Heart left ventricle (tissue), 13 donors: ENCODE results near the gene CDV3.
A peak's percentile ranks its signal among the peaks of the same experiment; 100 is the strongest.

Source experiments
- POLR2A ChIP-seq, 2 donors: fragments of 450-650 bp; IDR thresholded peaks; one replicate each; pipeline ENCODE4 v1.6.1; 2017; ENCODE audit warnings: antibody characterized with exemption in 2 of 2, mild to moderate bottlenecking in 2 of 2, moderate library complexity in 2 of 2
- TF ChIP-seq, protein P1 (sequence below), 12 donors: fragments of 200-600 bp; sonication (generic) in 4 of 12; IDR thresholded peaks; one replicate each; pipeline versions ENCODE4 v1.5.0 to v1.8.0; 2018 to 2022; ENCODE audit warnings: antibody characterized with exemption in 12 of 12, mild to moderate bottlenecking in 5 of 12
- donor health status: ischemic (EF 13 %, LVEDD 7.1; RV severe dilation, severe dysfunction).
- donor health status: DM: no; HTN: yes; CAD: no.
- donor health status: DM: no; HTN: no; CAD: no.
- donor health status: ischemic (EF 25% LVEDD 6.9; RV normal size, moderate dysfunction).
- donor health status: ischemic (EF 25% LVEDD 5.7; RV mildly dilated, moderate dysfunction).
- donor health status: ischemic (EF 35%, LVEDD 5.7; RV mildly dilated, moderate dysfunction).
- donor health status: nonischemic (EF 11% LVEDD 7.7; RV severe dilation, severe dysfunction).
- donor health status: DM: yes; HTN: yes; CAD: no.
- donor health status: PGD.
- donor health status: ischemic (EF 29% LVEDD 5.4; RV normal size, mild dysfunction).
- donor health status: nonischemic (EF 23%, LVEDD 6.1; RV moderate dilation, normal function).

DNA sequence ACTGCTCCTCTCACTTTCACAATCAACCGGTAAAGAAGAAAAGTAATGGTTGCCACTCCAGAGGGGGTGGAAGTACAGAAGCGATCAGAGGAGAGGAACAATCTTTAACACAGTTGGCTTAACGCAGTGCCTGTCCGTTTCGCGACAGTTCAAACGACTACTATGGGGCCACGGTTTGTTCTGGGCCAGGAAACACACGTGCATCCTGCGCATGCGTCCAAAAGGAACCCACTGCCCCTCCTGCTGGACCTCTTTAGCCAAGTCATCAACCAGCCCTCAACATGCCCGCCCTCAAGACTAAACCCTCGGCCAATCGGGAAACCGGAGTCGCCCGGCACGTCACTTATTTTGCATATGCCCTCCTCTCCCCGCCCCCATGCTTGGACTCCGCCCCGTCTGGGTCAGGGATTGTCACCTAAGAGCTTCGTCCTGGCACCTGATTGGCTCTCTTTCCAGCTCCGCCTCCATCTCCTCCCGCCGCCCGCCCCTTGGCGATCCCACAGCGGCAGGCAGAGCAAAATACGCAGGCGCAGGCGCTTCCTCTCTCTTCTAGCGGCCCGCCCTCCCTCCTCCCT, 345 bp upstream of the CDV3 start:
- TF ChIP-seq POLR2A (IDR thresholded peaks at IDR 0.05), result peak in 1 of 2 donors; percentile 70
- TF ChIP-seq, protein P1, sequence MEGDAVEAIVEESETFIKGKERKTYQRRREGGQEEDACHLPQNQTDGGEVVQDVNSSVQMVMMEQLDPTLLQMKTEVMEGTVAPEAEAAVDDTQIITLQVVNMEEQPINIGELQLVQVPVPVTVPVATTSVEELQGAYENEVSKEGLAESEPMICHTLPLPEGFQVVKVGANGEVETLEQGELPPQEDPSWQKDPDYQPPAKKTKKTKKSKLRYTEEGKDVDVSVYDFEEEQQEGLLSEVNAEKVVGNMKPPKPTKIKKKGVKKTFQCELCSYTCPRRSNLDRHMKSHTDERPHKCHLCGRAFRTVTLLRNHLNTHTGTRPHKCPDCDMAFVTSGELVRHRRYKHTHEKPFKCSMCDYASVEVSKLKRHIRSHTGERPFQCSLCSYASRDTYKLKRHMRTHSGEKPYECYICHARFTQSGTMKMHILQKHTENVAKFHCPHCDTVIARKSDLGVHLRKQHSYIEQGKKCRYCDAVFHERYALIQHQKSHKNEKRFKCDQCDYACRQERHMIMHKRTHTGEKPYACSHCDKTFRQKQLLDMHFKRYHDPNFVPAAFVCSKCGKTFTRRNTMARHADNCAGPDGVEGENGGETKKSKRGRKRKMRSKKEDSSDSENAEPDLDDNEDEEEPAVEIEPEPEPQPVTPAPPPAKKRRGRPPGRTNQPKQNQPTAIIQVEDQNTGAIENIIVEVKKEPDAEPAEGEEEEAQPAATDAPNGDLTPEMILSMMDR (IDR thresholded peaks at IDR 0.05), result peak in 9 of 12 donors; percentile 7 to 51 (median 18)
